Ammon's horn (tissue), 1 donor: Measurements from ENCODE around the gene PSMA6.
"Not testable (repeated sequence)": the region's sequence is repeated elsewhere in the genome, so short reads cannot be mapped to it uniquely, and the experiment has no call there.

ENCODE experiments used
- DNase-seq: peaks from one replicate; pipeline ENCODE4 v3.0.0-alpha.2; 2016; ENCODE audit warnings: low spot score

The PSMA6 gene

DNA sequence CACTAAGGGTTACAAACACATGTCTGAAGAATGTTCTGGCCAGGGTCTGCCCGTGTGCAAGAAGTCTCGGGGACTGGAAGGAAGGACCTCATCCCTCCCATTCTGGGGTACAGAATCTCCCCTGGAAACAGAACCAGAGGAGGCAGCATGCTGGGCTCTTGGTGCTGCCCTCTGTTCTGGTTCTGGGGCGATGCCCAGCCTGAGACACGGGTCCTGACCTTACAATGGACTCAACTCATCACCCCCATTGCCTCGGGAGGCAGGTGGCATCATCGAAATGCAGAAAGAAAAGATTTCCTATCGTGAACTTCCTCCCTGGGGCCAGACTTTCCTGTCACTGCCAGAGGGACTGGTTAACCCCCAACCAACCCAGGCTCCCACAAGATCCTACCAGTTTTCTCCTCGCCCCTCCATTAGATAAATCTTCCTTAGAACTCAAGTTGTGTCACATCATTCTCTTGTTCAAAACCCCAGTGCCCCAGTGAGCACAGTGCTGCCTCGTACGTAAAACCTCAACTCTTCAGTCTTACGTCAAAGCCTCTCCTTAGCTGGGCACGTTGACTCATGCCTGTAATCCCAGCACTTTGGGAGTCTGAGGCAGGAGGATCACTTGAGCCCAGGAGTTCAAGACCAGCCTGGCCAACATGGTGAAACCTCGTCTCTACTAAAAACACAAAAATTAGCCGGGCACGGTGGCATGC is 52.1 kb downstream of the PSMA6 start:
- no peak for DNase-seq

DNA sequence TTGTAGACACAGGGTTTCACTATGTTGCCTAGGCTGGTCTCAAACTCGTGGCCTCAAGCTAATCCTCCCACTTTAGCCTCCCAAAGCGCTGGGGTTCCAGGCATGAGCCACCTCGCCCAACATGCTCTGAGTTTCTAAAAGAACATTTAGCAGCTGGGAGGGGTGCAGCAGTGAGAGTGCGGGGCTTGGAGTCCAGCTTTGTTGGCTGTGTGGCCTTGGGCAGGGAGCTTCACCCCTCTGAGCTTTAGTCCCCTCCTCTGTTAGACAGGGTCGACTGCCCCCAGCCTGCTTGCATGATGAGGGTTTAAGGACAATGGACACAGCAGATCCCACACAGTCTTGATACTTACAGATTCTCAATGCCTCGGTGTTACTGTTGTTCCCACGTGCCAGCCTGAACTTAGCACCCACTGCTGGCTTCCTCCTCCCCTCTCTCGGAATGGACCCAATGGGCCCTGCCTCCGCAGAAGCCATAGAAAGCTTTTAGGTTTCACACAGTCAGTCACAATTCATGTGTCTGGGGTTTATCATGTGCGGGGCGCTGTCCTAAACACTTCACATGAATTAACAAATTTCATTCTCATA is 54.6 kb downstream of the PSMA6 start:
- DNase-seq, result no peak

GRCh38 chr14:35347323-35348043 is 55.3 kb downstream of the PSMA6 start:
- DNase-seq, result no peak

DNA sequence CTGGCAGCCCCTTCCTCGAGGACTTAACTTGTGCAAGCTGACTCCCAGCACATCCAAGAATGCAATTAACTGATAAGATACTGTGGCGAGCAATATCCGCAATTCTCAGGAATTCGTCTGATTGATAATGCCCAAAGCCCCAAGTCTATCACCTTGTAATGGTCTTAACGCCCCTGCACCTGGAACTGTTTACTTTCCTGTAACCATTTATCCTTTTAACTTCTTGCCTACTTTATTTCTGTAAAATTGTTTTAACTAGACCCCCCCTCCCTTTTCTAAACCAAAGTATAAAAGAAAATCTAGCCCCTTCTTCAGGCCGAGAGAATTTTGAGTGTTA is 55.8 kb downstream of the PSMA6 start:
- DNase-seq, result not testable (repeated sequence)

GRCh38 chr14:35349496-35350365 is 57.5 kb downstream of the PSMA6 start:
- DNase-seq, result no peak

GRCh38 chr14:35351497-35351896 is 59.3 kb downstream of the PSMA6 start:
- no peak for DNase-seq

DNA sequence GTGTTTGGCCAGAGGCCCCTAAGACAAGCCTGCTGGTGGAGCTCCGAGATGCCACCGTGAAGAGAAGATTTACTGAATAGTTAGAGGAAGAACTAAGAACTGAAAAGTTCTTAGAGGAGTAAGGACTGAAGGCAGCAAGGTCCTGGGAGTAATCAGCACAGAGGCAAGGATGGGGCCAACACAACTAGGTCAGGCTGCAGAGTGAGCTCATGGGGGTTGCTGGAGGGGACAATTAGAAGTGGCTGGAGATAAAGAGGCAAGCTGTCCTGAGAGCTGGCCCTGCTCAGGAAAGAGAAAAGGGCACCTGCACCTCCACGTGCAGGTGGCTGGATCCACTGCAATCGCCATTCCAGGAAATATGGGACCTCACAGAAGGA is 59.7 kb downstream of the PSMA6 start:
- DNase-seq, result no peak

DNA sequence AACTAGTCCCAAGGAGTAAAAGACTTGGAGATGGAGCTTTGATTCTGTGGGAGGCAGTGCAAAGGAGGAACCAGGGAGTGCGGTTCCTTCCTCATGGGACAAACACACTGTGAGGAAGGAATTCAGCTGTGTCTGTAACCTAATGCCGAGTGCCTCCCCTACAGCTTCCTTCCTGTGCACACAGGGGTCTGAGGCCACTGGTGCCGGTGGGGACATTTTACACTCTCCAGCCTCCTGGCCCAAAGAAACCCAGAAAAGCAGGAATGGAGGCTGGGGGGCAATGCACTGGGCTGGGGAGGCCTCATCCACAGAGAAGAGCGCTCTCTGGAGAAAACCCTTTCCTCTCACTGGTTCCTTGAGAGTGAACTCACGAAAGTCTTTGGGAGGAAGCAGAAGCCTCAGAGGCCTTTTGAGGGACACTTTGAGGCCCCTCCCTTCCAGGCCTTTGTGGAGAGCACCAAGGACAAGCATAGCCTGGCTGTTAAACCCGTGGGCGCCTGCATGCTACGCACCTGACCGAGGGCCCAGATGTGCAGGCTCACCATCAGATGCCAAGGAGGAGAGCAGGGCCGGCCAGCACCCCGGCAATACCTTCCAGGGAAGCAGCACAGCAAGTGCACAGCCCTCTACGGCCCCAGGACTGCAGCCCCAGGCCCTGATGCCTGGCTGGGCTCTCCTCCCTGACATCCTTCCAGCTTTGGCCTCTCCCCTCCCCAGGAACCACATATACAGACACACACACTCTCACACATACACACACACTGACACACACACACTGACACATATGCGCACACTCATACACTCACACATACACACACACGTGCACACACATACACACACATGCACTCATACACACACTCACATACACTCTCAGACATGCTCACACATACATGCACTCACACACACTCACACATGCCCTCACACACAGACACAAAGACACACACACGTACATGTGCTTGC is 60.4 kb downstream of the PSMA6 start:
- DNase-seq, result no peak

GRCh38 chr14:35353409-35354172 is 61.4 kb downstream of the PSMA6 start:
- no peak for DNase-seq

DNA sequence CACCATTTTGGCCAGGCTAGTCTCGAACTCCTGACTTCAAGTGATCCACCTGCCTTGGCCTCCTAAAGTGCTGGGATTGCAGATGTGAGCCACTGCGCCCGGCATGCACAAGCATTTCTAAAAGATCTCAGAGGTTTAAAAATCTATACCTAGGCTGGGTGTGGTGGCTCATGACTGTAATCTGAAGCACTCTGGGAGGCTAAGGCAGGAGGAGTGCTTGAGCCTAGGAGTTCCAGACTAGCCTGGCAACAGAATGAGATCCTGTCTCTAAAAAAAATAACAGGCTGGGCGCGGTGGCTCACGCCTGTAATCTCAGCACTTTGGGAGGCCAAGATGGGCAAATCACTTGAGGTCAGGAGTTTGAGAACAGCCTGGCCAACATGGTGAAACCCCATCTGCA is 63.1 kb downstream of the PSMA6 start:
- DNase-seq, result not testable (repeated sequence)

DNA sequence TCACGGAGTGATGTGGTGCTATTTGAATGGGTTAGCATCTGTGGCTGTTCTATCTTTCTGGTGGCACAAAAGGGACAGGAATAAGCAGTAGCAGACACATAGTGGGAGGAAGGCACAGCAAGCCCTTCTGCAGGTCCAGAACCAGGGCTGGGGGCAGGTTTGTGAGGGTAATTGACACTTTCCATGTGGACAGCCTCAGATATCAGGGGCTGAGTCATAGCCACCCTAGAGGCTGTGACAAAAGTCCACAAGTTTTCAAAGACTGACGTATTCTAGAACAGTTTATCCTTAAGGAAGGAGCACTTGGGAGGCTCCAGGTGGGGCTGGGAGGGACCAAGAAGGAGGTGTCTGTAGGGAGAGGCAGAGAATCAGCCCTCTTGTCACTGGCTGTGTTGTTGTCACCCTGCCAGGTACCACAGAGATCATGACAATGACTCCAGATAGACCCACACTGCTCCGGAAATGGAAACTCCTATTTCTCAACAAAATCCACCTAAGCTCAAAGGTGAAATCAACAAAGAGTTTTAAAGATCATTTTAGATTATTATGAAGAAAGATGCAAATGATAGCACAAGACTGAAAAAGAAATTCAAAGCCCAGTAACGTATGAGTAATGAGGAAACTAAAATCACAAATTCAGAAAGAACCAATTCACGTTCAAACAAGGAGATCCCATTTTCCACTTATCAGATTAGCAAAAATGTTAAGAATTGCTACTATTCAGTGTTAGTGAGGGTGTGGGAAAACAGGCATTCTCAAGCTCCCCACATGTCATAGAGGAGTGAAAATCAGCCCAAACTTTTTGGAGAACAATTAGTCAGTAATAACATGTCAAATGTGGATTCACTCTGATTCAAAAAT is 64.0 kb downstream of the PSMA6 start:
- no peak for DNase-seq

DNA sequence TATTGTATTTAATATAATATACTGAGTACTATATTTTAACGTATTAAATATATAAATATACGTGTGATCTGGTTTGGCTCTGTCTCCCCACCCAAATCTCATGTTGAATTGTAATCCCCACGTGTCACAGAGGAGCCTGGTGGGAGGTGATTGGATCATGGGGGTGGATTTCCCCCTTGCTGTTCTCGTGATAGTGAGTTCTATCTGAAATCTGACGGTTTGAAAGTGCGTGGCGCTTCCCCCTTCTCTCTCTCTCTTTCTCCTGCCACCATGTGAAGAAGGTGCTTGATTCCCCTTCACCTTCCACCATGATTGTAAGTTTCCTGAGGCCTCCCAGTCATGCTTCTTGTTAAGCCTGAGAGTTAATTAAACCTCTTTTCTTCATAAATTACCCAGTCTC is 67.5 kb downstream of the PSMA6 start:
- DNase-seq, result not testable (repeated sequence)

- DNase-seq, result no peak
These were observed 68.9 kb downstream of the PSMA6 start for GRCh38 chr14:35361141-35361480.

GRCh38 chr14:35362450-35362849 is 70.3 kb downstream of the PSMA6 start:
- DNase-seq, result no peak

DNA sequence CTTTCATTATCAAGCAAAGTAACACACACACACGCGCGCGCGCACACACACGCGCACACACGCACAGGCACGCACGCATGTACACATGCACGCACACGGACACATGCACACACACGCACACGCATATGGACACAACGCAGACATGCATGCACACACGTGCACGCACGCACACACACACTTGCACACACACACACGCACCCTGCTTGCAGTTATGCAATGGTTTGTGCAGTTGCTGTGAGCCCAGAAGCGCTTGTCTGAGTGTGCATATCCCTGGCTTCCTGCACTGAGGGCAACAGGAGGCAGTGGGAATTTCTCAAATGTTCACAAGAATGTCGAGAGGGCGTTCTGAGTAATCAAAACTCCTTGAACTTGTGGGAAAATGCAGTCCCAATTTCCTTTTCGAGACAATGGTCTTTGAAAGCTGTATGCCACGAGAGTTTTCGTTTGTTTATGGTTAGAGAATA is 70.8 kb downstream of the PSMA6 start:
- DNase-seq, result no peak

DNA sequence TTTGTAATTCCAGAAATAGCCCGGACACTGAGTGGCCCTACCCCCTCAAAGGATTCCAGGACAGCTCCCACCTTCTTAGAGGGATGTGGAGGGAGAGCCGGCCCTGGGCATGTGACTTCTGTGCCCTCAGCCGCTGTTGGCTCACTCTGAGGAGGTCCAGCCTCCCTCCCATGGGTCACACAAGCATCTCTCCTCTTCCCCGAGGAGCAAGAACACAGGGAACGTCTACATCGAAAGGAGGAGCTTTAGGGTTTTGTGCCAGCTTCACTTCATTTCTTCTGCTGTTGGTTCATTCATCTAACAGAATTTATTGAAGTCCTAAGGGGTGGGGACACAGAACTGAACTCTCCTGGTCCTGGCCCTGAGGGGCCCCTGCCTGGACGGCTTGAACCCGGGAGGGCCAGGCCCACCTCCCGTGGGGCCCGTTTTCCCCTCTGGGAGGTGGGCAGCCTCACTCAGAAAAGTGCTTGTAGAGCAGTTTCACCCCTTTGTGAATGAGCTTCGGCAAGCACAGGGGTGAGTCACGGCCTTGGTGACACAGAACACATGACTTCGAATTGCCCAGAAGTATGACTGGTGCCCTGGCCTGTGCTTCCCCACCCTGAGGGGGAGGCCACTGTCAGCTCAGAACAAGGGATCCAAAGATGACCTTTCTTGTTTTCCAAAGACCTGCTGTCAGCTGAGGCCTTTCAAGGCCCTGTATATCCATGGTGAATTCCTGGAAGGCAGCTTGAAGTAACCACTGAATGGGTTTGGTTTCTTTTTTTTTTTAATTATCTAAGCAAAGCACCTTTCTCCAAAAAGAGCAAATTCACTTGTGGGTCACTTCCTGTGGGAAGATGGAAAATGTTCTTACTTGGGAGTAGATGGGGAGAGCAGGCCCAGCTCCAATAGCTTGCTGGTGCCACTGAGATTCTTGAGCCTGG is 73.2 kb downstream of the PSMA6 start:
- no peak for DNase-seq

DNA sequence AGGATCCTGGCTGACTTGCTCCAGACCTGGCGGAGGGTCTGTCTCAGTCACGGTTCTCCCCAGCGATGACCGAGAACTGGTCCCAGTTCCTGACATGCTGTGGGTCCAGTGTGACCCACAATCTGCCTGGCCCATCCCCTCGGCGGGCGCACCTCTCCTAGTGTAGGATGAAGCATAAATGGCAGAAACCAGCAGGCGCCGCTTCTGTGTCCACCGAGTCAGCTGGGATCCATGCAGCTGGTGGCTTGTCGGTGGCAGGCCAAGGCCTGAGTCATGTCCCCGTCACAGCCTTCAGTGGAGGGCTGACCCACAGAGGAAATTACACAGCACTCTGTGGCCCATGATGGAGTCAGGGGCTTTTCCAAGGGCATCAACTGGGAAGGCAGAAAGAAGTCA is 73.9 kb downstream of the PSMA6 start:
- DNase-seq, result no peak

DNA sequence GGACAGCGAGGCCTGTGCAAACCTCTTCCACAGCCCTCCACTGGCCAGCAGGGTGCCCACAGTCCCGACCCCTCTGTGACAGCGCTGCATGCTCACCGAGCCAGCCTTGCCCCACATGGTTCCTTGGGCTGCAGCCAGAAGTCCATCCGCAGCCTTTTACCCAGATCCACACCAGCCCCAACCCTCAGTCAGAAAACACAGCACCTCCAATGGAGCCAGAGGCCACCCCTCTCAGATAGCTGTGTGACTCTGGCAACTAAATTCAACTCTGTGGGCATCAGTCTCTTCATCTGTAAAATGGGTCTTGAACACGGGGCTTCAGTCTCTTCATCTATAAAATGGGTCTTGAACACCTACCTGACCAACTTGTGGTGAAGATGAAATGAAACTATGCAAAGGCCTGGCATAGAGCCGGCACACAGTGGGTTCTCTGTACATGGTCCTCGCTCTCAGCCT is 74.4 kb downstream of the PSMA6 start:
- DNase-seq, result no peak

- DNase-seq, result no peak
These were observed 74.8 kb downstream of the PSMA6 start for GRCh38 chr14:35367056-35367372.
